ENCODE measurements around the gene OTUD1.

DNA sequence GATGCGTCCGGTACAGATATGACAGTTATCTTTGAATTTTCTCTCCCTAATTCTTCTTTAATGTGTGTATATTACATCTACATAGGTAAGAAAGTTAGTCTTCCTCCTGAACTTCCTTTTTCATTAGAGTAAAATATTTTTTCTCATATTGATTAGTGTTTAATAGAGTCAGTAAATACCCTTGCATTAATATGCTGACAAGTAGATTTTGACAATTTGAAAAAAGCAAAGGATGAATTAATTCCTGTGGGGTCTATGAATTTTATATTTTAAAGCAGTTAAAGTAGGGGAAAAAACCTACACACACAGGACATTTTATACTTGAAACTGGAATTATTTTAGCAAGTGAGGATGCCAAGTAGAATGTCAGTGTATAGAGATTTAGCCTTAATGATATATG lies 9.4 kb downstream of the OTUD1 start:
- TF ChIP-seq, protein P1, sequence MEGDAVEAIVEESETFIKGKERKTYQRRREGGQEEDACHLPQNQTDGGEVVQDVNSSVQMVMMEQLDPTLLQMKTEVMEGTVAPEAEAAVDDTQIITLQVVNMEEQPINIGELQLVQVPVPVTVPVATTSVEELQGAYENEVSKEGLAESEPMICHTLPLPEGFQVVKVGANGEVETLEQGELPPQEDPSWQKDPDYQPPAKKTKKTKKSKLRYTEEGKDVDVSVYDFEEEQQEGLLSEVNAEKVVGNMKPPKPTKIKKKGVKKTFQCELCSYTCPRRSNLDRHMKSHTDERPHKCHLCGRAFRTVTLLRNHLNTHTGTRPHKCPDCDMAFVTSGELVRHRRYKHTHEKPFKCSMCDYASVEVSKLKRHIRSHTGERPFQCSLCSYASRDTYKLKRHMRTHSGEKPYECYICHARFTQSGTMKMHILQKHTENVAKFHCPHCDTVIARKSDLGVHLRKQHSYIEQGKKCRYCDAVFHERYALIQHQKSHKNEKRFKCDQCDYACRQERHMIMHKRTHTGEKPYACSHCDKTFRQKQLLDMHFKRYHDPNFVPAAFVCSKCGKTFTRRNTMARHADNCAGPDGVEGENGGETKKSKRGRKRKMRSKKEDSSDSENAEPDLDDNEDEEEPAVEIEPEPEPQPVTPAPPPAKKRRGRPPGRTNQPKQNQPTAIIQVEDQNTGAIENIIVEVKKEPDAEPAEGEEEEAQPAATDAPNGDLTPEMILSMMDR (IDR thresholded peaks at IDR 0.05): no peak
- TF ChIP-seq POLR2AphosphoS5 (IDR thresholded peaks at IDR 0.05) (no peak), POLR2A (IDR thresholded peaks at IDR 0.05; ENCODE audit: low read depth) (no peak)
